Nasal cavity respiratory epithelium epithelial cell of viscerocranial mucosa (primary cell): ENCODE results near the gene NRN1L. TPM values are rescaled to one million over a fixed set of nuclear protein-coding genes. Genes with fewer than 3 reads are reported as not detected.

Experiments
- total RNA-seq: library from RNA; depleted of rRNA; stranded (reverse); fragments of >200 nt; gene quantifications from 2 replicates; pipeline ENCODE4 v1.2.3, GENCODE V29; 2014

NRN1L gene
- total RNA-seq = 0.21 and 0.34 TPM in 2 replicates

GRCh38 chr16:67884684-67885083 lies at the start of gene NRN1L:
Gene NRN1L (plus strand): TSS chr16:67884885. CDS start chr16:67884904, 19 bp downstream.

GRCh38 chr16:67841816-67842508 lies 42.7 kb upstream of the NRN1L start, which contains the start of gene THAP11:
Gene THAP11 (plus strand): TSS chr16:67842320. CDS start chr16:67842555, 235 bp downstream.

GRCh38 chr16:67846320-67847063 lies 38.2 kb upstream of the NRN1L start, which contains the start of gene NUTF2:
Gene NUTF2 (plus strand): TSS chr16:67846933. CDS start chr16:67865131, 18,198 bp downstream.

GRCh38 chr16:67847064-67847861 lies 37.4 kb upstream of the NRN1L start, which contains the start of gene CENPT:
Gene CENPT (minus strand): TSS chr16:67847693. CDS start chr16:67833859, 13,834 bp downstream.

GRCh38 chr16:67872631-67873434 lies 11.9 kb upstream of the NRN1L start, which contains the start of gene EDC4:
Gene EDC4 (plus strand): TSS chr16:67873052. CDS start chr16:67873262, 210 bp downstream.

GRCh38 chr16:67892899-67893742 lies 8.4 kb downstream of the NRN1L start, which contains the start of gene PSKH1:
Gene PSKH1 (plus strand): TSS chr16:67893254. CDS start chr16:67908750, 15,496 bp downstream.

GRCh38 chr16:67931712-67932461 lies 47.2 kb downstream of the NRN1L start, which contains the start of gene CTRL:
Gene CTRL (minus strand): TSS chr16:67931862. CDS start chr16:67931852, 10 bp downstream.

Other genes with a start within 250 kb of the NRN1L start
- gene CARMIL2, start 239.7 kb upstream of the NRN1L start, total RNA-seq = under 0.01 and 0.07 TPM in 2 replicates
- gene ACD, start 224.6 kb upstream of the NRN1L start, total RNA-seq = 10.3 and 13.8 TPM in 2 replicates
- 0.57 and 5.8 TPM in 2 replicates for gene PARD6A, start 223.9 kb upstream of the NRN1L start, total RNA-seq
- 13.2 and 17.4 TPM in 2 replicates for gene ENKD1, start 218.1 kb upstream of the NRN1L start, total RNA-seq
- 0.34 and 0.85 TPM in 2 replicates for gene C16orf86, start 218.1 kb upstream of the NRN1L start, total RNA-seq
- 15.4 and 23.6 TPM in 2 replicates for gene GFOD2, start 165.6 kb upstream of the NRN1L start, total RNA-seq
- gene RANBP10, start 78.3 kb upstream of the NRN1L start, total RNA-seq = 3.8 and 9.8 TPM in 2 replicates
- 0.50 TPM in 1 of 2 replicates, not detected in the other for gene TSNAXIP1, start 78.0 kb upstream of the NRN1L start, total RNA-seq
- 29.0 and 34.7 TPM in 2 replicates for gene THAP11, start 42.6 kb upstream of the NRN1L start, total RNA-seq
- gene NUTF2, start 38.0 kb upstream of the NRN1L start, total RNA-seq = 140 and 141 TPM in 2 replicates
- gene CENPT, start 37.2 kb upstream of the NRN1L start, total RNA-seq = 10.3 and 16.2 TPM in 2 replicates
- 36.6 and 71.5 TPM in 2 replicates for gene EDC4, start 11.8 kb upstream of the NRN1L start, total RNA-seq
- 9.6 and 28.2 TPM in 2 replicates for gene PSKH1, start 8.4 kb downstream of the NRN1L start, total RNA-seq
- 0.21 and 0.34 TPM in 2 replicates for gene CTRL, start 47.0 kb downstream of the NRN1L start, total RNA-seq
- gene PSMB10, start 52.0 kb downstream of the NRN1L start, total RNA-seq = 16.1 and 16.8 TPM in 2 replicates
- 1.7 and 4.6 TPM in 2 replicates for gene LCAT, start 59.2 kb downstream of the NRN1L start, total RNA-seq
- 31.1 and 41.5 TPM in 2 replicates for gene SLC12A4, start 83.8 kb downstream of the NRN1L start, total RNA-seq
- gene DPEP3, start 95.6 kb downstream of the NRN1L start, total RNA-seq = not detected in 2 replicates
- gene DPEP2, start 114.6 kb downstream of the NRN1L start, total RNA-seq = not detected in 2 replicates
- not detected in 2 replicates for gene DPEP2NB, start 131.0 kb downstream of the NRN1L start, total RNA-seq
- 13.2 and 18.1 TPM in 2 replicates for gene DDX28, start 138.3 kb downstream of the NRN1L start, total RNA-seq
- gene DUS2, start 138.4 kb downstream of the NRN1L start, total RNA-seq = 23.3 and 24.6 TPM in 2 replicates
- 11.6 and 16.2 TPM in 2 replicates for gene NFATC3, start 200.5 kb downstream of the NRN1L start, total RNA-seq